Body of pancreas (tissue), 4 donors: ENCODE results near the gene CCSER2. TPM values are rescaled to one million over a fixed set of nuclear protein-coding genes. Genes with fewer than 3 reads are reported as not detected.
A peak's percentile ranks its signal among the peaks of the same experiment; 100 is the strongest.
"Not testable (repeated sequence)": the region's sequence is repeated elsewhere in the genome, so short reads cannot be mapped to it uniquely, and the experiment has no call there.

Source experiments
- ATAC-seq: fragments of 150-250 bp; one replicate; pipeline ENCODE4 v1.9.1; 2016
- DNase-seq, 4 donors: peaks; one replicate each; pipeline ENCODE4 v3.0.0-alpha.2; 2019
- H3K27ac ChIP-seq, 4 donors: fragments of 200-600 bp; sonication (generic); 1 replicate in 3 of 4; 2 replicates in 1 of 4; pipeline versions ENCODE4 v1.5.1 to v1.6.1; 2016 to 2019; ENCODE audit warnings: mild to moderate bottlenecking in 1 of 4, mixed read lengths in 1 of 4, moderate library complexity in 1 of 4
- H3K27me3 ChIP-seq, 2 donors: fragments of 200-600 bp; sonication (generic); one replicate each; pipeline ENCODE4 v1.6.0; 2016; ENCODE audit warnings: mild to moderate bottlenecking in 1 of 2
- H3K36me3 ChIP-seq, 2 donors: fragments of 200-600 bp; sonication (generic); replicated peaks in 1 of 2; 2 replicates each; pipeline ENCODE4 v1.5.1; 2016; ENCODE audit warnings: low read depth in 2 of 2; ENCODE audit not compliant: insufficient read depth in 1 of 2
- H3K4me1 ChIP-seq: fragments of 200-600 bp; sonication (generic); one replicate; pipeline ENCODE4 v1.6.0; 2016
- H3K4me3 ChIP-seq, 2 donors: fragments of 200-600 bp; sonication (generic); 1 replicate in 1 of 2; 2 replicates in 1 of 2; pipeline ENCODE4 v1.5.1; 2016 to 2019
- H3K9me3 ChIP-seq, 3 donors: fragments of 200-600 bp; sonication (generic); 1 replicate in 2 of 3; 2 replicates in 1 of 3; pipeline ENCODE4 v1.5.1; 2016
- POLR2A ChIP-seq, 3 donors: fragments of 450-650 bp; IDR thresholded peaks; one replicate each; pipeline ENCODE4 v1.6.1; 2016; ENCODE audit warnings: antibody characterized with exemption in 3 of 3, mild to moderate bottlenecking in 2 of 3
- WGBS, 2 donors: methylation state at CpG; one replicate each; pipeline ENCODE4 v1.1.5; 2017; 5-methylcytosine and 5-hydroxymethylcytosine counted together
- intact Hi-C: fragments of 100-400 bp; cut with DNase I; formaldehyde crosslinking; loops from one replicate; pipeline ENCODE4 v1.15.1; 2023
- total RNA-seq, 2 donors: library from RNA; depleted of rRNA; stranded (reverse); fragments of >200 nt; gene quantifications; one replicate each; pipeline ENCODE4 v1.1.0, GENCODE V29; 2016
- TF ChIP-seq, protein P1 (sequence below), 7 experiments: fragments of 450-650 bp in 4 of 7; fragments of 200-600 bp in 3 of 7; sonication (generic) in 3 of 7; IDR thresholded peaks; one replicate each; pipeline ENCODE4 v1.5.1; 2016 to 2019; ENCODE audit warnings: antibody characterized with exemption in 7 of 7

The CCSER2 gene
- total RNA-seq, 2 donors from 2014 or later: 14.5 to 20.0 TPM

DNA sequence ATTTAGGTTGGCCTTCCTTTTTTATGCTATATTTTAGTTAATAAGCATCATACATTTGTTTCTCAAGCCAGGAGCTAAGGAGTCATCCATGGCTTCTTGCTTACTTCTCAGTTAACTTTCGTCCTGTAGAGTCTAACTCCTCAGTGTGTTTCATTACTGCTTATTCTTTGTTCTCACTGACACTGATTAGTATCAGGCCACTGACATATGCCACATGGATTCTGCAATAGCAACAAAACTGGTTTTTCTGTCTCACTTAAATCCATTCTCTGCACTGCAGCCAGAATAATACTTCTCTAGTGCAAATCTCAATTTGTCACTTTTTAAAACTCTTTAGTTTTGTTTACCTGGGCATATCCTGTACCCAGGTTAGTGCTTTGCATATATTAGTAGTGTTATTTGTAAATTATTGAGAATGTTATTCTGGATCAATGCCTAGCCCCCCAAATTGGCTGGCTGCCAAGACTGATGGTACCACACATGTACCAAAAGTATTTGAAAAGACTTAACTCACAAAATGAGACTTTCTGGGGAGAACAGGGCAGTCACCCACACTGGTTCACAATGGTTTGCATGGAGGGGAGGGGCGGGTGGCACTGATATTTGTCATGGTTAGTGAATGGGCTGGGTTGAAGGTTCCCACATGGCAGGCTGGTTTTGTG lies 79.1 kb downstream of the CCSER2 start:
- TF ChIP-seq, protein P1, sequence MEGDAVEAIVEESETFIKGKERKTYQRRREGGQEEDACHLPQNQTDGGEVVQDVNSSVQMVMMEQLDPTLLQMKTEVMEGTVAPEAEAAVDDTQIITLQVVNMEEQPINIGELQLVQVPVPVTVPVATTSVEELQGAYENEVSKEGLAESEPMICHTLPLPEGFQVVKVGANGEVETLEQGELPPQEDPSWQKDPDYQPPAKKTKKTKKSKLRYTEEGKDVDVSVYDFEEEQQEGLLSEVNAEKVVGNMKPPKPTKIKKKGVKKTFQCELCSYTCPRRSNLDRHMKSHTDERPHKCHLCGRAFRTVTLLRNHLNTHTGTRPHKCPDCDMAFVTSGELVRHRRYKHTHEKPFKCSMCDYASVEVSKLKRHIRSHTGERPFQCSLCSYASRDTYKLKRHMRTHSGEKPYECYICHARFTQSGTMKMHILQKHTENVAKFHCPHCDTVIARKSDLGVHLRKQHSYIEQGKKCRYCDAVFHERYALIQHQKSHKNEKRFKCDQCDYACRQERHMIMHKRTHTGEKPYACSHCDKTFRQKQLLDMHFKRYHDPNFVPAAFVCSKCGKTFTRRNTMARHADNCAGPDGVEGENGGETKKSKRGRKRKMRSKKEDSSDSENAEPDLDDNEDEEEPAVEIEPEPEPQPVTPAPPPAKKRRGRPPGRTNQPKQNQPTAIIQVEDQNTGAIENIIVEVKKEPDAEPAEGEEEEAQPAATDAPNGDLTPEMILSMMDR (IDR thresholded peaks at IDR 0.05): no peak
- TF ChIP-seq POLR2A (IDR thresholded peaks at IDR 0.05): no peak
- no peak for ATAC-seq
- Histone ChIP-seq H3K9me3 (no peaks in the 10 kb centered on the region), H3K27ac (no peak overlapping the region), H3K4me1 (no peaks in the 10 kb centered on the region), H3K4me3 (no peak overlapping the region), H3K27me3 (no peaks in the 10 kb centered on the region), H3K36me3 (no peaks in the 10 kb centered on the region)
- intact Hi-C loops: no loop called here
- no peak for DNase-seq
- 77 to 81% methylated on average over 2 of the region's 2 CpGs for WGBS, 2 donors

DNA sequence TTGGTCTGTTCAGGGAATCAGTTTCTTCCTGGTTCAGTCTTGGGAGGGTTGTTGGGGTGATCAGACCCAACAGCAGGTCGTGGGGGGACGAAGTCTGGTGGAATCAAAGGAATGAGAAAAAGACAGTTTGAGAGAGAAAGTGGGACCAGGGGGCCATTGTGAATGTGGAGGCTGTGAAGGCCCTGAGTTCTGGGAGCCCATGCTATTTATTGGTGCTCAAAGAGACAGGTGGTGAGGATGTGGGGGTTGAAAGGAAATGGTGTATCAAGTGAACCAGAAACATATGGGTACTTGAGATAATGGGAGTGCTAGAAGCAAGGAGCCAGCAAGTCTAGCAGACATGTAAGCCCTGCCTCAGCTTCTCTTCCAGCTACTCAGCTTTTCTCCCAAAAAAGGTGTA lies 84.1 kb downstream of the CCSER2 start:
- TF ChIP-seq, protein P1 (IDR thresholded peaks at IDR 0.05): no peak
- TF ChIP-seq POLR2A (IDR thresholded peaks at IDR 0.05): no peak
- intact Hi-C loops: no loop called here

DNA sequence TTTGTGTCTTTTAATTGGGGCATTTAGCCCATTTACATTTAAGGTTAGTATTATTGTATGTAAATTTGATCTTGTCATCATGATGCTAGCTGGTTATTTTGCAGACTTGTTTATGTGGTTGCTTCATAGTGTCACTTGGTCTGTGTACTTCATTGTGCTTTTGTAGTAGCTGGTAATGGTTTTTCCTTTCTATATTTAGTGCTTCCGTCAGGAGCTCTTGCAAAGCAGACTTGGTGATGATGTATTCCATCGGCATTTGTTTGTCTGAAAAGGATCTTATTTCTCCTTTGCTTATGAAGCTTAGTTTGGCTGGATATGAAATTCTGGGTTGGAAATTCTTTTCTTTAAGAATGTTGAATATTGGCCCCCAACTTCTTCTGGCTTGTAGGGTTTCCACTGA lies 85.7 kb downstream of the CCSER2 start:
- H3K9me3 ChIP-seq, H3K27me3 ChIP-seq, H3K36me3 ChIP-seq, ATAC-seq, intact Hi-C loops, H3K27ac ChIP-seq, DNase-seq, H3K4me3 ChIP-seq: not testable (repeated sequence)
- 100% methylated on average over 2 of the region's 2 CpGs for WGBS, 2 donors
- peaks cover 23% of the 10 kb centered on the region for H3K4me1 ChIP-seq

More for the DNA sequence above, 84.1 kb downstream of the CCSER2 start:
- Histone ChIP-seq H3K27me3 (no peaks in the 10 kb centered on the region), H3K9me3 (no peaks in the 10 kb centered on the region), H3K4me3 (no peak overlapping the region), H3K4me1 (peaks cover 23% of the 10 kb centered on the region), H3K36me3 (no peaks in the 10 kb centered on the region), H3K27ac (no peak overlapping the region)
- ATAC-seq (no peak), DNase-seq (no peak)
- WGBS, 2 donors: 95 to 98% methylated on average over 2 of the region's 2 CpGs

DNA sequence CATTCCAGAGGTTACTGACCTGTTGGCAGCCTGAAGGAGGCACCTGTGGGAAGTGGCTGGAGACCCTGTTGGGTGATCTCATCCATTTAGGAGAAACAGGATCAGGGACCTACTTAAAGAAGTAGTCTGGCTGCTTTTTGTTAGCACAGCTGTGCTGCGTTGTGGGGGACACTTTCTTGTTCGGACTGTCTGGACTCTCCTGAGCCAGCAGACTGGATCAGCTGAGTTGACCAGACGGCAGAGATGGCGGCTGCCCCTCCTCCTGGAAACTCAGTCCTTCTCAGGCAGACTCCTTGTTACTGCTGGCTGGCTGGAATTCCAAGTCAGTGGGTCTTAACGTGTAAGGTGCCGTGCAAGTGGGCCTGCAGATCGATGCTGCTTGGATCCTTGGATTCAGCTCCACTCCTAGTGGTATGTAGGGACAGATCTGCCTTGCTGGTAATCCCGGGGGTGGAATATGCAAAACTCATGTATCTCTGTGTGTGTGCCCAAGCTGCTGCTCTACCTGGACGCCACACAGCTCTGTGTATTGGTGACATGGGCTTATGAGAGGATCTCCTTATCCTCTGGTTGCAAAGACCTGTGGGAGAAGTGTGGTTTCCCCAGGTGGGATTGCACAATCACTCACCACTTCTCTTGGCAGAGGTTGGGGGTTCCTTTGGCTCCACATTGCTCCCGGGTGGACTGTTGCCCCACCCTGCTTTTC lies 87.3 kb downstream of the CCSER2 start:
- Histone ChIP-seq H3K4me3 (no peak overlapping the region), H3K36me3 (no peaks in the 10 kb centered on the region), H3K9me3 (no peaks in the 10 kb centered on the region), H3K27me3 (no peaks in the 10 kb centered on the region), H3K4me1 (peaks cover 23% of the 10 kb centered on the region), H3K27ac (peak overlapping the region; percentile 61 to 85 (median 83))
- TF ChIP-seq, protein P1 (IDR thresholded peaks at IDR 0.05): no peak
- TF ChIP-seq POLR2A (IDR thresholded peaks at IDR 0.05): peak in 2 of 3 donors; percentile 50 to 65
- WGBS, 2 donors: 51 to 76% methylated on average over 3 to 10 of the region's 10 CpGs
- intact Hi-C loops: no loop called here
- ATAC-seq: peak; percentile 97
- DNase-seq: peak; percentile 77 to 88 (median 84)

DNA sequence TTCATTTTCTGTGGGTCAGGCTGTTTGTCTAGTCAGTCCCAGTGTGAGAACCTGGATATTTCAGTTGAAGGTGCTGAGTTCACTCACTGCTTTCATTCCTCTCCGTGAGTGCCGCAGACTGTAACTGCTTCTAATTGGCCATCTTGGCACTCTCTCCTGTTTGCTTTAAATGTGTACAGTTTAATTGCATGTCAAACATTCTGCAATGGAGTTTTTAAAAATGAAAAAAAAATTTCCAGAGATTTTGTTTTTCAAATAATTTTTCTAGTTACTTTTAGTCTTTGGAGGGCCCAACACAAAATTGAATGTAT lies 87.8 kb downstream of the CCSER2 start:
- no peaks in the 10 kb centered on the region for H3K36me3 ChIP-seq
- H3K4me3 ChIP-seq: no peak overlapping the region
- TF ChIP-seq POLR2A (IDR thresholded peaks at IDR 0.05): no peak
- TF ChIP-seq, protein P1 (IDR thresholded peaks at IDR 0.05): no peak
- 21 to 30% methylated on average over 2 of the region's 2 CpGs for WGBS, 2 donors
- H3K27me3 ChIP-seq: no peaks in the 10 kb centered on the region
- peaks cover 23% of the 10 kb centered on the region for H3K4me1 ChIP-seq
- no peaks in the 10 kb centered on the region for H3K9me3 ChIP-seq
- no peak for ATAC-seq
- intact Hi-C loops: no loop called here
- no peak for DNase-seq
- peak overlapping the region; percentile 61 to 85 (median 83) for H3K27ac ChIP-seq
